Mammary epithelial cell (primary cell): ENCODE results near the gene LPP.

Experiments used
- CTCF ChIP-seq, 2 donors: IDR thresholded peaks in 1 of 2; conservative IDR thresholded peaks in 1 of 2; 2 replicates each; pipeline ENCODE4 v1.5.1; 2011 to 2012; ENCODE audit warnings: inconsistent platforms in 2 of 2, low read length in 2 of 2, mild to moderate bottlenecking in 2 of 2, control low read depth in 1 of 2, low read depth in 1 of 2; ENCODE audit not compliant: insufficient read depth in 1 of 2; ENCODE audit errors: extremely low read depth in 1 of 2
- EZH2 ChIP-seq: IDR thresholded peaks from 2 replicates; pipeline ENCODE4 v1.6.1; 2012; ENCODE audit warnings: low read length, inconsistent platforms, borderline replicate concordance

GRCh38 chr3:188661806-188662205, 507.8 kb downstream of the LPP start:
- TF ChIP-seq CTCF (conservative IDR thresholded peaks at IDR 0.05 in 1 of 2, IDR thresholded peaks at IDR 0.05 in 1 of 2; ENCODE audit: extremely low read depth in 1 of 2, insufficient read depth in 1 of 2, low read depth in 1 of 2, low read length in 2 of 2) (no peak), EZH2 (no peak)
